ENCODE measurements around the gene CCNY.

CCNY gene

GRCh38 chr10:35559416-35559815 lies 223.1 kb downstream of the CCNY start:
- Histone ChIP-seq H3K79me2 (ENCODE audit: control insufficient read depth, low read length) (no peaks in the 10 kb centered on the region), H3K36me3 (ENCODE audit: control insufficient read depth, low read length) (no peaks in the 10 kb centered on the region; the same call in 1 of the 2 replicates), H3K27me3 (ENCODE audit: control insufficient read depth, low read length) (no peaks in the 10 kb centered on the region), H3K9me2 (replicated peaks; ENCODE audit: control insufficient read depth, low read length) (no peaks in the 10 kb centered on the region), H3K4me1 (ENCODE audit: control insufficient read depth, low read length) (peaks cover 11% of the 10 kb centered on the region), H3K27ac (ENCODE audit: low read depth, low read length) (no peak overlapping the region), H3F3A (ENCODE audit: control insufficient read depth, insufficient read depth) (no peaks in the 10 kb centered on the region), H3K4me2 (ENCODE audit: low read length) (no peak overlapping the region), H3K9me3 (ENCODE audit: control insufficient read depth, insufficient read depth, low read length) (no peaks in the 10 kb centered on the region), H4K20me1 (ENCODE audit: control insufficient read depth, insufficient read depth, low read depth, low read length) (no peaks in the 10 kb centered on the region), H3K4me3 (ENCODE audit: low read length) (no peak overlapping the region)
- TF ChIP-seq EZH2phosphoT487 (IDR thresholded peaks at IDR 0.05; ENCODE audit: borderline replicate concordance, low read length), result no peak
- TF ChIP-seq CTCF (IDR thresholded peaks at IDR 0.05; ENCODE audit: low read depth, low read length, poor library complexity, severe bottlenecking), result no peak

DNA sequence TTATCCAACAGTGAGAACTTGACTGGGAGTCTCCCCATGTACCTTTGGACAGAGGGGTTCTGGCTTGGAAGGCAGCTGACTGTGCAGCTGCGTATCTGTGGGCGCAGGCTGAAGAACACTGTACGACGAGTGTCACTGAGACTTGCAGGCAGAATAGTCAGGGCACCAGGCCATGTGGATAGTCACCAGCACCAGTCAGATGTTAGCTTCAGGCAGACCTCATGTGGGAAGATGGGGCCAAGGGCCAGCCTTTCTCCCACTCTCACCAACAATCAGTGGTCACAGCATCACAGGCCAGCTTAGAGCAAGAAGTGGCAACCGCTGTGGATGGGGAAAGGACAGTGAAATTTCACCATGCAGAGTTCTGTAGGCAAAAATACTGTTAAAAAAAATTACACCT lies 225.4 kb downstream of the CCNY start:
- H3K9me2 ChIP-seq (replicated peaks; ENCODE audit: control insufficient read depth, low read length), result no peaks in the 10 kb centered on the region
- no peaks in the 10 kb centered on the region for H4K20me1 ChIP-seq (ENCODE audit: control insufficient read depth, insufficient read depth, low read depth, low read length)
- no peak overlapping the region for H3K4me3 ChIP-seq (ENCODE audit: low read length)
- H3K9me3 ChIP-seq (ENCODE audit: control insufficient read depth, insufficient read depth, low read length), result no peaks in the 10 kb centered on the region
- H3K27me3 ChIP-seq (ENCODE audit: control insufficient read depth, low read length), result no peaks in the 10 kb centered on the region
- no peaks in the 10 kb centered on the region for H3F3A ChIP-seq (ENCODE audit: control insufficient read depth, insufficient read depth)
- H3K36me3 ChIP-seq (ENCODE audit: control insufficient read depth, low read length), result no peaks in the 10 kb centered on the region; the same call in 1 of the 2 replicates
- H3K4me1 ChIP-seq (ENCODE audit: control insufficient read depth, low read length), result peaks cover 8% of the 10 kb centered on the region
- TF ChIP-seq EZH2phosphoT487 (IDR thresholded peaks at IDR 0.05; ENCODE audit: borderline replicate concordance, low read length) (no peak), CTCF (IDR thresholded peaks at IDR 0.05; ENCODE audit: low read depth, low read length, poor library complexity, severe bottlenecking) (no peak)
- H3K4me2 ChIP-seq (ENCODE audit: low read length), result no peak overlapping the region
- H3K27ac ChIP-seq (ENCODE audit: low read depth, low read length), result no peak overlapping the region
- H3K79me2 ChIP-seq (ENCODE audit: control insufficient read depth, low read length), result no peaks in the 10 kb centered on the region

DNA sequence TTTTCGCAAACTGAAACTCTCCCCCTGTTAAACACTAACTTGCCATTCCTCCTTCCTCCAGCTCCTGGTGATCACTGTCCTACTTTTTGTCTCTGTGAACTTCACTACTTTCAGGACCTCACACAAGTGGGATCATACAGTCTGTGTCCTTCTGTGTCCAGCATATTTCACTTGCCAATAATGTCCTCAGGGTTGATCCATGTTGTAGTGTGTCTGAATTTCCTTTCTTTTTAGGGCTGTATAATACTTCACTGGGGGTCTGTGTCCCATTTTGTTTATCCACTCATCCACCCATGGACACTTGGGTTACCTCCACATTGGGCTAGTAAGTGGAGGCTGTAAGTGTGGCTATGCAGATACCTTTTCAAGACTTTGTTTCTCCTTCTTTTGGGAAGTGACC lies 226.1 kb downstream of the CCNY start:
- no peak overlapping the region for H3K4me2 ChIP-seq (ENCODE audit: low read length)
- H3K4me1 ChIP-seq (ENCODE audit: control insufficient read depth, low read length), result peaks cover 8% of the 10 kb centered on the region
- no peaks in the 10 kb centered on the region for H3K9me3 ChIP-seq (ENCODE audit: control insufficient read depth, insufficient read depth, low read length)
- no peaks in the 10 kb centered on the region; the same call in 1 of the 2 replicates for H3K36me3 ChIP-seq (ENCODE audit: control insufficient read depth, low read length)
- no peak overlapping the region for H3K4me3 ChIP-seq (ENCODE audit: low read length)
- H3K27ac ChIP-seq (ENCODE audit: low read depth, low read length), result no peak overlapping the region
- TF ChIP-seq EZH2phosphoT487 (IDR thresholded peaks at IDR 0.05; ENCODE audit: borderline replicate concordance, low read length), result no peak
- no peak for TF ChIP-seq CTCF (IDR thresholded peaks at IDR 0.05; ENCODE audit: low read depth, low read length, poor library complexity, severe bottlenecking)
- no peaks in the 10 kb centered on the region for H3K27me3 ChIP-seq (ENCODE audit: control insufficient read depth, low read length)
- H3K9me2 ChIP-seq (replicated peaks; ENCODE audit: control insufficient read depth, low read length), result no peaks in the 10 kb centered on the region
- no peaks in the 10 kb centered on the region for H4K20me1 ChIP-seq (ENCODE audit: control insufficient read depth, insufficient read depth, low read depth, low read length)
- no peaks in the 10 kb centered on the region for H3K79me2 ChIP-seq (ENCODE audit: control insufficient read depth, low read length)
- H3F3A ChIP-seq (ENCODE audit: control insufficient read depth, insufficient read depth), result no peaks in the 10 kb centered on the region

Data from DOHH2 (cell line).